GM18526 (cell line): ENCODE results near the gene NBEAL1.

Experiments
- POLR2A ChIP-seq: IDR thresholded peaks from 3 replicates; pipeline ENCODE4 v1.6.1; 2011; ENCODE audit not compliant: insufficient read length; ENCODE audit errors: extremely low read depth

NBEAL1 gene

GRCh38 chr2:203014456-203015199 is at the start of gene NBEAL1:
NBEAL1 (plus strand) TSS chr2:203014875; CDS start chr2:203016385, 1,510 bp downstream.
- TF ChIP-seq POLR2A: peak; percentile 50

GRCh38 chr2:202965810-202966460 is 48.7 kb upstream of the NBEAL1 start:
- TF ChIP-seq POLR2A: no peak

GRCh38 chr2:202976809-202977208 is 37.9 kb upstream of the NBEAL1 start:
- TF ChIP-seq POLR2A: no peak

- TF ChIP-seq POLR2A: no peak
Measured at GRCh38 chr2:202982779-202983491, 31.7 kb upstream of the NBEAL1 start.

GRCh38 chr2:202989749-202990148 is 24.9 kb upstream of the NBEAL1 start:
- TF ChIP-seq POLR2A: no peak

GRCh38 chr2:202990501-202990900 is 24.2 kb upstream of the NBEAL1 start:
- no peak for TF ChIP-seq POLR2A

- TF ChIP-seq POLR2A: no peak
Measured at GRCh38 chr2:203002054-203002821, 12.4 kb upstream of the NBEAL1 start.

GRCh38 chr2:203003716-203004115 is 11.0 kb upstream of the NBEAL1 start:
- no peak for TF ChIP-seq POLR2A

- TF ChIP-seq POLR2A: no peak
Measured at GRCh38 chr2:203016716-203017115, 2.0 kb downstream of the NBEAL1 start.

GRCh38 chr2:203018181-203018580 is 3.5 kb downstream of the NBEAL1 start:
- no peak for TF ChIP-seq POLR2A

GRCh38 chr2:203019142-203019541 is 4.5 kb downstream of the NBEAL1 start:
- no peak for TF ChIP-seq POLR2A

- no peak for TF ChIP-seq POLR2A
Measured at GRCh38 chr2:203021991-203022390, 7.3 kb downstream of the NBEAL1 start.

- TF ChIP-seq POLR2A: no peak
Measured at GRCh38 chr2:203022751-203023150, 8.1 kb downstream of the NBEAL1 start.

- TF ChIP-seq POLR2A: no peak
Measured at GRCh38 chr2:203025592-203025991, 10.9 kb downstream of the NBEAL1 start.

- TF ChIP-seq POLR2A: no peak
Measured at GRCh38 chr2:203030545-203030944, 15.9 kb downstream of the NBEAL1 start.

GRCh38 chr2:203030991-203031390 is 16.3 kb downstream of the NBEAL1 start:
- TF ChIP-seq POLR2A: no peak

- no peak for TF ChIP-seq POLR2A
Measured at GRCh38 chr2:203033395-203033794, 18.7 kb downstream of the NBEAL1 start.
